Body of pancreas (tissue), 4 donors: Measurements from ENCODE around the gene KIN.

ENCODE experiments used
- POLR2A ChIP-seq, 3 donors: fragments of 450-650 bp; IDR thresholded peaks; one replicate each; pipeline ENCODE4 v1.6.1; 2016; ENCODE audit warnings: antibody characterized with exemption in 3 of 3, mild to moderate bottlenecking in 2 of 3
- TF ChIP-seq, protein P1 (sequence below), 7 experiments: fragments of 450-650 bp in 4 of 7; fragments of 200-600 bp in 3 of 7; sonication (generic) in 3 of 7; IDR thresholded peaks; one replicate each; pipeline ENCODE4 v1.5.1; 2016 to 2019; ENCODE audit warnings: antibody characterized with exemption in 7 of 7

DNA sequence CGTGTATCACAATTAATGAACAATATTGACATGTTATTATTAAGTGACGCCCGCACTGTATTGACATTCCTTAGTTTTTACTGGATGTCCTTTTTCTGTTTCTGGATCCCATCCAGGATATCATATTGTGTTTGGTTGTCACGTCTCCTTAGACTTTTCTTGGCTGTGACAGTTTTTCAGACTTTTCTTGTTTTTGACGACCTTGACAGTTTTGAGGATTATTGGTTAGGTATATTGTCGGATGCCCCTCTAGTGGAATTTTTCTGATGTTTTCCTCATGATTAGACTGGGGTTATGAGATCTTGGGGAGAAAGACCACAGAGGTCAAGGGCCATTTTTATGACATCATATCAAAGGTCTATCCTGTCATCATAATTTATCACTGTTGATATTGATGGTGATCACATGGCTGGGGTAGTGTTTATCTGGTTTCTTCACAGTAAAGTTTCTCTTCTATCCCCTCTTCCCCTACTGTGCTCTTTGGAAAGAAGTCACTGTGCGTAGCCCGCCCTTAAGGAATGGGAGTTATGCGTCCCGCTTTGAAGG lies 41.6 kb upstream of the KIN start:
- TF ChIP-seq, protein P1, sequence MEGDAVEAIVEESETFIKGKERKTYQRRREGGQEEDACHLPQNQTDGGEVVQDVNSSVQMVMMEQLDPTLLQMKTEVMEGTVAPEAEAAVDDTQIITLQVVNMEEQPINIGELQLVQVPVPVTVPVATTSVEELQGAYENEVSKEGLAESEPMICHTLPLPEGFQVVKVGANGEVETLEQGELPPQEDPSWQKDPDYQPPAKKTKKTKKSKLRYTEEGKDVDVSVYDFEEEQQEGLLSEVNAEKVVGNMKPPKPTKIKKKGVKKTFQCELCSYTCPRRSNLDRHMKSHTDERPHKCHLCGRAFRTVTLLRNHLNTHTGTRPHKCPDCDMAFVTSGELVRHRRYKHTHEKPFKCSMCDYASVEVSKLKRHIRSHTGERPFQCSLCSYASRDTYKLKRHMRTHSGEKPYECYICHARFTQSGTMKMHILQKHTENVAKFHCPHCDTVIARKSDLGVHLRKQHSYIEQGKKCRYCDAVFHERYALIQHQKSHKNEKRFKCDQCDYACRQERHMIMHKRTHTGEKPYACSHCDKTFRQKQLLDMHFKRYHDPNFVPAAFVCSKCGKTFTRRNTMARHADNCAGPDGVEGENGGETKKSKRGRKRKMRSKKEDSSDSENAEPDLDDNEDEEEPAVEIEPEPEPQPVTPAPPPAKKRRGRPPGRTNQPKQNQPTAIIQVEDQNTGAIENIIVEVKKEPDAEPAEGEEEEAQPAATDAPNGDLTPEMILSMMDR (IDR thresholded peaks at IDR 0.05), result no peak
- no peak for TF ChIP-seq POLR2A (IDR thresholded peaks at IDR 0.05)
